GM19035 (cell line): ENCODE results near the gene PRELID3B.
"Not testable (repeated sequence)": the region's sequence is repeated elsewhere in the genome, so short reads cannot be mapped to it uniquely, and the experiment has no call there.

Source experiments
- ATAC-seq: cut with Tn5 transposase; IDR thresholded peaks from one replicate; pipeline ENCODE4 v1.9.1; 2021; ENCODE audit not compliant: unreplicated experiment

The PRELID3B gene

DNA sequence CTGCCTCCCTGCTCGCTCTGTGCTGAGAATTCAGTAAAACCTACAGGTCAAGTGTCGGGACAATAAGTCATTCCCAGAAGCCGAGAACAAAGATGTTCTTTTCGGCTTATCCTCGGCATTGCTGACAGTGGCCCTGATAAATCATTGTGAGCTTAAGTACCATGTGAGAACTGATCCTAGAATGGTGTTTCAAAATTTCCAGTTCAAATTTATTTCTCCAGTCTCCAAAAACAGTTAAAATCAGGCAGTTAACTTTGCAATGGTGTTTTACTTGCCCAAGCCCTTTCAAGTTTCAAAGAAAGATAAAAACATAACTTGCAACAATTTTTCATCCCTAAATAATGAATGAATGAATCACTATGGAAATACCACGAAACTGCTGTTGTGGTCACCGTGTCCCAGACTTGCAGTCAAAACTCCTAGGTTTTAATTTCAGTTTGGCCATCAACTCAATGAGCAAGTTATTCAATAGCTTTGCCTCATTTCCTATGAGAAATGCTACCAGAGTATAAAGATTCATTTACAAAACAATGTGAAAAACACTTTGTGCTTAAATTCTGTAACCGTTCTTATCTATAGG lies 14.8 kb downstream of the PRELID3B start:
- ATAC-seq, result no peak

DNA sequence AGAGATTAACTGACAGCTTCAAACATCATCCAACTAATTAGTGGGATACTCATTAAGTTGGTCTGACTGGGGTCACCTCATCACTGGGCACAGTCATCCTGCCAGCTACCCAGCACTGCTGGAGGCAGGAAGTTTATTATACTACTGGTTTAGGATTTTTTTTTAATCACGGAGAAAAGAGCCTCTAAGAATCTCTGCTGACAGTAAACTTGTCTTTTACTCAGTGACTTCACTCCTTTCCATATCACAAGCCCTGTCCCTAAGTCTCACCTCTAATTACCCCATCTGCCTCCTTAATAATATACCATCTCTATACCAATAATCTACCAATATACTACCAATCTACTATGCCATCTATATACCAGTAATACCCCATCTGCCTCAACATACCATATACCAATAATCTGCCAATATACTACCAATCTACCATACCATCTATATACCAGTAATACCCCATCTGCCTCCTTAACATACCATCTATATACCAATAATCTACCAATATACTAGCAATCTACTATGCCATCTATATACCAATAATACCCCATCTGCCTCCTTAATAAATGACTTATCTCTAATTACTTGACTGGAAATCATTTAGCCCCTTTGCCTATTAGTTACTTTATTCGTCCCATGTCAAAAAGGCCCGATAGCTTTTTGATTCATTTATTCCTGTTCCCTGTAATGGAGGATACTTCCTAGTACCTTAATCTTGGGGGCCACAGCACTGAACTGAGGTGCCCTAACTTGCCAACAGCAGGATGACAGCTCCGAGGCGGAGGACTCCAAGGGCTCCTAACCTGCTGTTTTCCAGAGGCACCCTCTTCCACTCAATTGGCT lies 15.5 kb downstream of the PRELID3B start:
- ATAC-seq, result no peak

DNA sequence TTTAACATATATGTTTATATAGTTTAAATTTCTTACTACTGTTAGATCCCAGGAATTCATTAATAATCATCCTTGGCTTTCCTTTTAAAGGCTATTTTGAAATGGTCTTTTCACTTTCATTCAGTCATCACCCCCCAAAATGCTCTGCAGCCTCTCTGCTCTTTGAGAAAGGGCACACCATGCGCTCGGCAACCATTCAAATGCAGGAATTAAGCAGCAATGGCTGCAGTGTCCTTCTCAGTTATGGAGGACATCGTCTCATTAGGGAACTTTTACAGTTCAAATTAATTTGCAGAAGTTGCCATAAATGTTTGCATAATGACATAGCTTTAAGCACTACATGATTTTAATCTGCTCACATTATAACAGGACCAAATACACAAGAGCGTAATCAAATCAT lies 17.1 kb downstream of the PRELID3B start:
- no peak for ATAC-seq

DNA sequence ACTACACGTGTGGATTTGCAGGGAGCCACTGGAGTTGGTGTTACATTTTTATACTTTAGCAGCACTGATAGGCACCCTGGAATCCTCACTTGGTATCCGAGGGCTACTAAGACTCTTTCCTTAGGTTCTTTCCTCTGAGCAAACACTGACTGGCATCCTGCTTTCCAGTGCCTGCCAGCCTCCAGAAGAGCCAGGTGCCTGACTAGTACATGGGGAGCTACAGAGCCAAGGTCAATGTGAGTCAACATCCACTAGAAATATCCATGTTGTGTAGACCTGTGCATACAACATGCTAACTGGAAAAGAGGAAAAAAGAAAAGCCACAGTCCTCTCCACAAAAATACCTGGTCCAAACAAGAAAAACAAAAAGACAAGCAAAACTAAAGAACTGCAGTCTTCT lies 17.5 kb downstream of the PRELID3B start:
- ATAC-seq, result no peak

DNA sequence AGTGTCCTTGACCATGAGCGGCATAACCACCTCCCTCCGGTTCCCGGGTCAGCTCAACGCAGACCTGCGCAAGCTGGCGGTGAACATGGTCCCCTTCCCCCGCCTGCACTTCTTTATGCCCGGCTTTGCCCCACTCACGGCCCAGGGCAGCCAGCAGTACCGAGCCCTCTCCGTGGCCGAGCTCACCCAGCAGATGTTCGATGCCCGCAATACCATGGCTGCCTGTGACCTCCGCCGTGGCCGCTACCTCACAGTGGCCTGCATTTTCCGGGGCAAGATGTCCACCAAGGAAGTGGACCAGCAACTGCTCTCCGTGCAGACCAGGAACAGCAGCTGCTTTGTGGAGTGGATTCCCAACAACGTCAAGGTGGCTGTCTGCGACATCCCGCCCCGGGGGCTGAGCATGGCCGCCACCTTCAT lies 18.5 kb downstream of the PRELID3B start:
- no peak for ATAC-seq

DNA sequence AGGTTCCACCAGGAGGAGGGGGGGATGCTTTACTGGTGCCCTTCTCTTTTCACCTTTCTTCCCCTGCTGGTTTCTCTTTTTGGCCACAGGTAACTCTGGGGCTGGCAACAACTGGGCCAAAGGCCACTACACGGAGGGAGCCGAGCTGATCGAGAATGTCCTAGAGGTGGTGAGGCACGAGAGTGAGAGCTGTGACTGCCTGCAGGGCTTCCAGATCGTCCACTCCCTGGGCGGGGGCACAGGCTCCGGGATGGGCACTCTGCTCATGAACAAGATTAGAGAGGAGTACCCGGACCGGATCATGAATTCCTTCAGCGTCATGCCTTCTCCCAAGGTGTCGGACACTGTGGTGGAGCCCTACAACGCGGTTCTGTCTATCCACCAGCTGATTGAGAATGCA lies 19.0 kb downstream of the PRELID3B start:
- ATAC-seq, result no peak

DNA sequence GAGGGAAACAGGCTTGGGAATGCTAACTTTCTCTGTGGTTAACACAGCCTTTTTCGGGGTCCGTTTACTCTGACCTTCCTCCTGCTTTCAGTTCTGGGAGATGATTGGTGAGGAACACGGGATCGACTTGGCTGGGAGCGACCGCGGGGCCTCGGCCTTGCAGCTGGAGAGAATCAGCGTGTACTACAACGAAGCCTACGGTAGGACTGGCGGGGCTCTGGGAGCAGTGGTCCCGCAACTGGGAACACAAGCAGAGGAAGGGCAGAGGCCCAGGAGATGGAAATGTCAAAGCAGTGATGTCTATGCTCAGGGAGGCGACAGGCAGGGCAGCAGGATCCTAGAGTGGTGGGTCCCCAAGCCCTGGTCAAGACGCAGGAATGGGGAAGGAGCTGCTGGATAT lies 19.8 kb downstream of the PRELID3B start:
- no peak for ATAC-seq

DNA sequence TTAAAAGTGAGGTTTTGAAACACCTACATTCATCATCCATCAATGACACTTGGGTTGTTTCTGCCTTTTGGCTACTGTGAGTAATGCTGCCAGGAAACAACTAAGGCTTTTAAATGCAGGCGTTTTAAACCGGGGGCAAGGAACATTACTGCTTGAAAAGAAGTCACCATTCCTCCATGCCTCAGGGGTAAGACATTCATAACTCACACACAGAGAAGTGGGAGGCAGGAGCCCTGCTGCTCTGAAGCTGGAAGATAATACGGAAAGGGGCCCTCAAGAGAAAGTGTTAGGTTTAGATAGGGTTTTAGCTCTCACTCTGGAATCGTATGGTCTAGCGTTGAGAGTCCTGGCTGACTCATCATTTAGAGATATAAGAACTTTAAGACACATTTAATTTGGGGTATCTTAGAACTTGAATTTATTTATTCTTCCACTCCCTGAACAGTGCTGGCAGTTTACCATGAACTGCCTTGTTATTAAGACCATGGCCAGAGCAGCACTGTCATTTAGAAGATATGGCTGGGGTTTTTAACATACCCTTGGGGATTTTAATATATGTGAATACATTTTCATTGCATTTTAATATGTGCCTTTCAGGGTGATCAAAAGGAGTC lies 21.5 kb downstream of the PRELID3B start:
- no peak for ATAC-seq

DNA sequence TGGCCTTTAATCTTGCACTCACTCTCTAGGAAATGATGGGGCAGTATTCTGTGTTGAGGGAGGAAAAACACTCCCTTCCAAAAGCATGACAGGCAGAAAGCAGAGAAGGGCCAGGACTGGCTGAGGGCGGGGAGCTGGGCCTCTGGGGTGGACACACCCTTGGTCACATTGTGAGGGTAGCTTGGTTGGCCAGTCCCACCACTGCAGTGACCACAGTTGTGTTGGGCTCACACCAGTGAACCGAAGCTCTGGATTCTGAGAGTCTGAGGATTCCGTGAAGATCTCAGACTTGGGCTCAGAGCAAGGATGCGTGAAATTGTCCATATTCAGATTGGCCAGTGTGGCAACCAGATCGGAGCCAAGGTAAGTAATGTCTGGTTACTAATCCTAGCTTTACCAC lies 23.4 kb downstream of the PRELID3B start, which contains the start of gene TUBB1:
Gene TUBB1 (plus strand): TSS at position 213 of the 400 bp plus-strand sequence. CDS start 94 bp downstream, at position 307.
- ATAC-seq, result no peak

DNA sequence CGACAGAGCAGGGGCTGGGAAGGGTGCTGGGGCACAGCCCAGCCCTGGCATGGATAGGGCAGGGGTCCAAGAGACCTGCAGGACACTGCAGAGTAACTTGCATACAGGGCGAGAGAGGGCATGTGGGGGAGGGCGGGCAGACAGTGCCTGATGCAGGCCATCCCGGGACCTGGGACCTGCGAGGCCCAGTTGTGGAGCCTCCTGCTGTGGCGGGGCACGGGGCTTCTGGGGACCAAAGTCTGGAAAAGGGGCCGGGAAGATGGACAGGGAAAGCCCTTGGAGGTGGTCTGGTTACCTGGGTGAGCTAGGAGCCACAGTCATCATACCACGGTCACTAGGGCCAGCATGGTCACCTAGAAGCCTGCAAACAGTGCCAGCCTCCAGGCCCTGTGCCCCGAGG lies 23.8 kb downstream of the PRELID3B start:
- no peak for ATAC-seq

DNA sequence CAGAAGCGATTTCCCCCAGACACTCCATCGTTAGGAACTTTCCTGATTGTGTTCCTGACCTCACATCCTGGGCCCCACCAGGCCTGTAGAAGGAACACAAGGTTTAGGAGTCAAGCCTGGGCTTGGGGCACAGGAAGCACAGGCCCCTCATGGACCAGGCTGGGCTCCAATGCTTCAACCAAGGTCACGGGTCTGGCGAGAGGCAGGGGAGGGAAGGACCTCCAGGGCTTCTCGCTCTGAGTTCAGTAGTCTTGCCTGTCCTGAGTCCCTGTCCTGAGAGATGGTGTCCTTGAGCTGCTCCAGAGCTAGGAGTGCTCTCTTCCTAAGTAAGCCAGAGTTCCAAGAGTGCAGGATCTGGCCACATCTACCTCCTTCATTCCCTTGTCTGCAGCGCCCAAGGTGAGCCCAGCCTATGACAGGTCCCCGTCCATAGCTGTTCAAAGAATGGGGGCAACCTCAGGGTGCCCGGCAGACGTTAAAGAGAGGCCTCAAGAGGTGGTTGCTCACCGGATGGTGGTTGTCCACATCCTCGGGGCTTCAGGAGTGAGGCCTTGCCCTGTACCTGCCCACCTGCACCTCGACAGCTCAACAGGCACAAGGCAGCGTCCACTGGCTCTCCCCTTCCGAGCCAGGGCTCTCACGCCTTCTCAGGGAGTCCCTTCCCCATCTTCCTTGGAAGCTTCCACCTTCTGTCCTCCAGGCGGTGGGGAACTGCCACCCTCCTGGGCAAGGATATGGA lies 24.9 kb downstream of the PRELID3B start:
- no peak for ATAC-seq

DNA sequence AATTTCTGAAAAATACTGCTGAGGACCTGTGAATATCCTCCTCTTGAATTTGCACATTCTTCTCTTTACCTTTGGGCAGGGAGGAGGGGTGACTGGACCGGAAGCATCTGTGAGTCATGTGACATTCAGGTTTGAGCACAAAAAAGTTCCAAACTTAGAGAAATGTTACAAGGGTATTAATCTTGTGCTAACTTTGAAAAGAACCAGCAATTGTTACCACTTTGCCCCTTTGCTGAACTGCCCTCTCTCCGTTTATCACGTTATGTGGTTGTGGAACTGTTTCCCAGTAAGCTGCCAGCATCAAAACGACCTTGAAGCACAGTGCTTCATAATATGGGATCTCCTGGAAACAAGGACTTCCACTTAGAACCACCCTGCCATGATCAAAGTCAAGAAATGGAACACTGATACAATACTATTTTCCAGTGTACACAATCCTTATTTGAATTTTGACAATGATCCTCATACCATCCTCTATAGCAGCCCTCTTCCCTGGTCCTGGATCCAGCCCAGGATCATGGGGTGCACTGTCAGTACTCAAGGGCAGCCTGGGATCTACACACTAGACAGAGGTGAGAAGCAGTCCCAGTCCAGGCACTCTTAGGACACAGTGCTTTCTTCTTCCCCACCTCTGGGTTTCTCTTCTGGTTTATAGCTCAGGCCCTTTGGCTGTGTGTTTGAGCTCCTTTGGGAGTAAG lies 25.6 kb downstream of the PRELID3B start:
- ATAC-seq, result no peak

DNA sequence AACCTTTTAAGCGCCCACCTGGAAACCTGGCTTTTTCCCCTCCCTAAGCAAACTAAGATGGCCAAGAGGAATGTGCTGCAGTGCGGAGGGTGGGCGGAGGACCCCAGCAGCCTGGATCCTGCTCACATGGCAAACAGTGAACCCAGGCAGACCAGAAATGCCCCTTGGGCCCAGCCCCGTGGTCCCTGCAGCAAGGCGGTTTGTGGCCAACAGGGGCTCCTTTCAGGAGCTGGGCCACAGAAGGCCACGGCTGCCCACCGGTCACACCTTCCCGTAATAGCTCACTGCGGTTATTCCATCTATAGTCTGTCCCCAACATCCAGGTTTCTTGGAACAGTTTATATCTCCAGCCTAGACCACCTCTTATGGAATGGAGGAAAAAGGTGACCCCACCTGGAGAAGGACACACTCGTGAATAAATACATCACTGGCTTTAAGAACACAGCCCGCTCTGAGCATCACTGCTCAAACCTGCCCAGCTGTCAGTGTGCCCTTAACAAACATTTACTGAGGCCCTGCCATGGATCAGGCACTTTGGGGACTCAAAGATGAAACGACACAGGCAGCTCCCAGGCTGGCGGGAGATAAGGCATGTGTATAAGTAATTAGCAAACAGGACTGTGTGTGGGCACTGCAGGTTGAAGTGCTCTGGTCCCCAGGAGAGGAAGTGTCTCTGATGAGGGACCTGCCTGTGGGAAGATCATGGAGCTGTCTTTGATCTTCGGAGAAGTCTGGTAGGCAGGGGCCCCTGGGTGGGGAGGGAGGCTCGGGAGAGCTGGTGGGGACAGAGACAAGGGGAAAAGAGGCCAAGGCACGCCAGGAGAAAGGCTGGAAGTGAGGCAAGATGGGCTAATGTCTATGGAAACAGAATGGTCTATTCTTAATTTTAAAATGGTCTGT lies 26.5 kb downstream of the PRELID3B start:
- ATAC-seq, result no peak

DNA sequence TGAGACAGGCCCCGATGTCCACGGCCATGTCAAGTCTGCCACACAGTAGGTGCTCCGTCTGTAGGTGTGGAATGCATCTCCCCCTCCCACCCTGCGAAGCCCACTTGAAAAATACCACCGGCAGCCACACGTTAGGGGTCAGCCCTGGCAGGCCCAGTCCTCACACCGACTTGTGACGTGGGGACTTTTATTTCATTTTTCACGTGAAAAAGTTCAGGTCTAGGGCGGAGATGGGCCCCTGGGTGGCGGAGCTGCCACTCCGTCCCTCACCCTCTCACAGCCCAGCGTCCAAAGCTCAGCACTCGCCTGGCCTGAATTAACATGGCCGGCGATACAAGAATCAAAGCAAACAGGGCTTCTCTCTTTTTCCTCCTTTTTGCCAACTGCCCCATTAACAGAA lies 27.2 kb downstream of the PRELID3B start:
- no peak for ATAC-seq

DNA sequence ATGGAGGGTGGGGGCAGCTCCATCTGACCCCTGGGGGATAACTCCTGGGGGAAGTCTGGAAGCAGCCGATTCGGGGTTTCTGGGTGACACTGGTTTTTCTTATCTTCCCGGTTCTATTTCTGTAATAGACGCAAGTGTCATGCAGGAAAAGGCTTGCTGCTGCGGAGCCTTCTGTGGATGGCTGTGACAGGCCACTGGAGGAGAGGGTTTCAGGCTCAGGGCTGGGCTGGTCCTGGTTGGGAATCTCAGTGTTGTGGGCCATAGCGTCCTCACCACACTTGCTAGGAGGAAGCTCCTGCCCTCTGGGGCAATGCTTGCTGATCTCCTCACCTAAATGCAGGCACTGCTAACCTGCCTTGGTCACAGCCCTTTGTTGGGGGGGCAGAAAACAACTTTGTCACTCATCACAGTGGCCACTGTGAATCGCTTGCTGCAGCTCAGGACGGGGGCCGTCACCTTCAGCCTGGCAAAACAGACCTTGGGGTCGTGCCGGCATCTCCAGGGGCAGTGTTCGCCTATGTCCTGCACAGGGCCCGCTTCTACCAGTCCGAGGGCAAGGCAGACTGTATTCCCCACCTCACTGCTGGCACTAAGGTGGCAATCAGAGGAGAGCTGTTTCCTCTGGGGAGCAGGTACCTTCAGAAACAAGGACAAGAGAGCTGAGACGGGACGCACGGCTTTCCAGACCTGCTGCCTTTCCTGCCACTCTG lies 27.8 kb downstream of the PRELID3B start:
- no peak for ATAC-seq

DNA sequence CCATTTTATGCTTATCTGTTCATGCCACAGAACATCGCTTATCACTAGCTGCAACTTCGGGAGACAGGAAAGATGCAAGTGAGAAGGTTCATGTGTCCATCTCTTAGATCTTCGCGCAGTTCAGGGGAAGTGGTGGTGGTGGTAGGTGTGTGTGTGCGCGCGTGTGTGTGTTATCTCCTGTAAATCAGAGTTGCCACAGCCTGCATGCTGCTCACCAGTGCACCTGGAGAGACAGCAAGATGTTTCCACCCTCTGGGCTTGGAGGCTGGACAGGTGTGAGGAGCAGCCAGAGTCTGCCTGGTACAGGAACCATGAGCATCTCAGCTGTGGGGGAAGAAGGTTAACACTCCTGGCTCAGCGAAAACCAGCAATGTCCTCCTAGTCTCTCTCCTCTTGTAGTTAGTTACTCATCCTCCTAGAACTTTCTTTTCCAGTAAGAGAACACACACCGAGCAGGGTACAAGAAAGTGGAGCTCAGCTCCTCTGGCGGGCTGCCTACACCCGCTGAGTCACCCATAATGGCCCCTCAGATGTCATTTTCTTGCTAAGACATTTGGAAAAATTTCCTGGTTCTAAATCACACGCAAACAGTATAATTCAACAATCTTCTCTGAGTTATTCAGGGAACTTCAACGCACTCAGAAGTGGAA lies 28.5 kb downstream of the PRELID3B start:
- ATAC-seq, result no peak

DNA sequence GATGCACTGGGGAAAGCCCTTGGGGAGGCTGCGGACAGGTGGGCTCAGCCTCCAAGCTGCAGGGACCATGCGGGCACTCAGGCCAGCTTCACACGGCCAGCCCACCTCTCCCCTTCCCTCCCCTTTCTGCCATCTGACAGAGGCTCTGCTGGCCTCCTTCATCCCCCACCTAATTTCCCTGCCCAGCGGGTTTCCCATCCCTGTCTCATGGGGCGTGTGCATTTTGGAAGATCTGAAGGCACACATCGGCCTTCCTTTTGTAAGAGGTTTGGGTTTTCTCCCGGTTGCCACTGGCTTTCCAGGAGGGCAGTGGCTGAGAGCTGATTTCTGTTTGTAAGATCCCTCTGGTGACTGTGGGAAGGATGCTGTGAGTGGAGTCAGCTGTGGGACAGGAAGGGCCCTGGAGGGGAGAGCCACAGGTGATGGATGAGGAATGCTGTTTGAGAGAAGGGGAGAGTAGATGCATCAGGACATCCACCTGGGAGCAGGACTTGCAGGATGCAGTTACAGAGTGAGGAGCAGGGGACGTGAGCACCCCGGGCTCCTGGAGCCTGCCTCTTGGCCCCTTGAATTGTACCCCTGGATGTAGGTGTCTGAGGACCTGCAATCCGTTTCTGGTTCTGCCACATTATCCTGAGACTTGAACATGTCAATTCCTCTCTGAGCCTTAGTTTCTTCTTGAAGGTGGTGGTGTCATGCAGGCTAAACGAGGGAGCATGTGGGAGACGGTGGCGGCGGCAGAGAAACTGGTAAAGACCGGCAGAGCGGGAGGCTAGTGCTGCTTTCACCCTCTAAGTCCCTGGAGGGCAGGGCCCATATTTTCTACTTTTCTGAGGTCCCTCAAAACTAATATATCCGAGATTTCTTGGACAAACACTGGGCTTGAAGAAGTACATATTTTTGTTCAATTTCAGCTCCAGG lies 29.3 kb downstream of the PRELID3B start:
- no peak for ATAC-seq

DNA sequence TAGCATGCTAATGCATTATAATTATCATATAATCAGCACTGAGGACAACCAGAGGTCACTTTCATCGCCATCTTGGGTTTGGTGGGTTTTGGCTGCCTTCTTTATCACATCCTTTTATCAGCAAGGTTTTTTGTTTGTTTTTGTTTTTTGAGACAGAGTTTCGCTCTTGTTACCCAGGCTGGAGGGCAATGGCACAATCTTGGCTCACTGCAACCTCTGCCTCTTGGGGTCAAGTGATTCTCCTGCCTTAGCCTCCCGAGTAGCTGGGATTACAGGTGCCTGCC lies 30.8 kb downstream of the PRELID3B start:
- ATAC-seq, result not testable (repeated sequence)
